CD4-positive, alpha-beta T cell treated with Interleukin-4 for 1 hour (primary cell): ENCODE measurements around the gene MYL2.

ENCODE experiments used
- DNase-seq, 2 donors: peaks; one replicate each; pipeline ENCODE4 v3.0.0-alpha.2; 2020 to 2022

The MYL2 gene

GRCh38 chr12:110888256-110888991 lies 32.0 kb downstream of the MYL2 start:
- DNase-seq = no peak

GRCh38 chr12:110885152-110885840 lies 35.1 kb downstream of the MYL2 start:
- no peak for DNase-seq

GRCh38 chr12:110883251-110883650 lies 37.1 kb downstream of the MYL2 start:
- no peak for DNase-seq

GRCh38 chr12:110880651-110881050 lies 39.7 kb downstream of the MYL2 start:
- DNase-seq = no peak

GRCh38 chr12:110874781-110875180 lies 45.6 kb downstream of the MYL2 start:
- no peak for DNase-seq

- DNase-seq = no peak
These were observed 46.0 kb downstream of the MYL2 start for GRCh38 chr12:110874351-110874750.

- no peak for DNase-seq
These were observed 48.3 kb downstream of the MYL2 start for GRCh38 chr12:110872100-110872499.

GRCh38 chr12:110869803-110870202 lies 50.6 kb downstream of the MYL2 start:
- DNase-seq = no peak

- DNase-seq = no peak
These were observed 51.4 kb downstream of the MYL2 start for GRCh38 chr12:110869026-110869425.

- no peak for DNase-seq
These were observed 54.9 kb downstream of the MYL2 start for GRCh38 chr12:110865521-110865920.

GRCh38 chr12:110863161-110863560 lies 57.2 kb downstream of the MYL2 start:
- no peak for DNase-seq

GRCh38 chr12:110862329-110862728 lies 58.0 kb downstream of the MYL2 start:
- no peak for DNase-seq

- no peak for DNase-seq
These were observed 58.6 kb downstream of the MYL2 start for GRCh38 chr12:110861729-110862128.
